Renal cortex interstitium (tissue), 11 donors: ENCODE results near the gene PRR18. TPM values are rescaled to one million over a fixed set of nuclear protein-coding genes. Genes with fewer than 3 reads are reported as not detected.

ENCODE experiments used
- DNase-seq, 11 donors: peaks; one replicate each; pipeline ENCODE4 v3.0.0-alpha.2; 2013; ENCODE audit warnings: low read depth in 9 of 11, low spot score in 4 of 11; ENCODE audit errors: extremely low read depth in 1 of 11
- polyA plus RNA-seq, 3 donors: library from polyadenylated mRNA; unstranded; fragments of 120-200 nt; gene quantifications; one replicate each; pipeline ENCODE4 v1.2.1, GENCODE V29; 2013; ENCODE audit not compliant: insufficient read length in 3 of 3

The PRR18 gene
- polyA plus RNA-seq, 3 donors, result 0.22 to 0.45 (median 0.27) TPM

GRCh38 chr6:166282394-166283032 is 25.7 kb downstream of the PRR18 start:
- no peak for DNase-seq

- DNase-seq, result no peak
Measured at GRCh38 chr6:166281104-166281503, 27.1 kb downstream of the PRR18 start.

GRCh38 chr6:166279393-166279679 is 28.9 kb downstream of the PRR18 start:
- DNase-seq, result no peak

- no peak for DNase-seq
Measured at GRCh38 chr6:166278579-166279392, 29.4 kb downstream of the PRR18 start.

GRCh38 chr6:166277892-166278578 is 30.2 kb downstream of the PRR18 start:
- no peak for DNase-seq

GRCh38 chr6:166277018-166277417 is 31.2 kb downstream of the PRR18 start:
- no peak for DNase-seq

- peak in 3 of 11 donors; percentile 44 to 48 (median 44) for DNase-seq
Measured at GRCh38 chr6:166275714-166276166, 32.5 kb downstream of the PRR18 start.

- no peak for DNase-seq
Measured at GRCh38 chr6:166274739-166275370, 33.3 kb downstream of the PRR18 start.

- no peak for DNase-seq
Measured at GRCh38 chr6:166274163-166274562, 34.0 kb downstream of the PRR18 start.

GRCh38 chr6:166271376-166271765 is 36.8 kb downstream of the PRR18 start:
- DNase-seq, result no peak

- no peak for DNase-seq
Measured at GRCh38 chr6:166270706-166271375, 37.4 kb downstream of the PRR18 start.

GRCh38 chr6:166269301-166270039 is 38.7 kb downstream of the PRR18 start:
- DNase-seq, result no peak

GRCh38 chr6:166268431-166268830 is 39.8 kb downstream of the PRR18 start:
- no peak for DNase-seq

- no peak for DNase-seq
Measured at GRCh38 chr6:166267526-166267925, 40.7 kb downstream of the PRR18 start.

- no peak for DNase-seq
Measured at GRCh38 chr6:166266336-166266735, 41.9 kb downstream of the PRR18 start.

GRCh38 chr6:166262743-166263515 is 45.3 kb downstream of the PRR18 start:
- DNase-seq, result no peak

- DNase-seq, result no peak
Measured at GRCh38 chr6:166259296-166259977, 48.8 kb downstream of the PRR18 start.
